HG03439 (cell line): ENCODE results near the gene EIF3A.
A peak's percentile ranks its signal among the peaks of the same experiment; 100 is the strongest.
"Not testable (repeated sequence)": the region's sequence is repeated elsewhere in the genome, so short reads cannot be mapped to it uniquely, and the experiment has no call there.

Source experiments
- ATAC-seq: cut with Tn5 transposase; IDR thresholded peaks from one replicate; pipeline ENCODE4 v1.9.1; 2021; ENCODE audit warnings: mild to moderate bottlenecking, moderate library complexity; ENCODE audit not compliant: unreplicated experiment

The EIF3A gene

GRCh38 chr10:119100434-119101238, 20.0 kb upstream of the EIF3A start:
- ATAC-seq = no peak

GRCh38 chr10:119098576-119098975, 18.0 kb upstream of the EIF3A start:
- ATAC-seq = no peak

GRCh38 chr10:119096641-119097415, 16.2 kb upstream of the EIF3A start:
- not testable (repeated sequence) for ATAC-seq

- ATAC-seq = no peak
These were observed 15.0 kb upstream of the EIF3A start for GRCh38 chr10:119095640-119096039.

GRCh38 chr10:119090968-119091367, 10.4 kb upstream of the EIF3A start:
- ATAC-seq = no peak

- no peak for ATAC-seq
These were observed 9.6 kb upstream of the EIF3A start for GRCh38 chr10:119090026-119090795.

GRCh38 chr10:119087271-119087882, 6.8 kb upstream of the EIF3A start:
- ATAC-seq = no peak

- no peak for ATAC-seq
These were observed 4.3 kb upstream of the EIF3A start for GRCh38 chr10:119084896-119085295.

- ATAC-seq = peak; percentile 55
These were observed 757 bp downstream of the EIF3A start for GRCh38 chr10:119079599-119080520.

GRCh38 chr10:119078422-119079179, 2.0 kb downstream of the EIF3A start:
- no peak for ATAC-seq

GRCh38 chr10:119073584-119073983, 7.0 kb downstream of the EIF3A start:
- no peak for ATAC-seq

GRCh38 chr10:119070395-119071165, 10.0 kb downstream of the EIF3A start:
- ATAC-seq = no peak

GRCh38 chr10:119061926-119062325, 18.7 kb downstream of the EIF3A start:
- no peak for ATAC-seq

- no peak for ATAC-seq
These were observed 19.3 kb downstream of the EIF3A start for GRCh38 chr10:119061352-119061751.

- no peak for ATAC-seq
These were observed 20.5 kb downstream of the EIF3A start for GRCh38 chr10:119060107-119060506.

GRCh38 chr10:119059557-119059956, 21.1 kb downstream of the EIF3A start:
- no peak for ATAC-seq

GRCh38 chr10:119058010-119058409, 22.6 kb downstream of the EIF3A start:
- ATAC-seq = no peak

GRCh38 chr10:119055472-119055871, 25.1 kb downstream of the EIF3A start:
- ATAC-seq = no peak
